WTC11 (cell line): ENCODE results near the gene HDGFL3.

Source experiments
- JUN ChIP-seq: sonication (generic); formaldehyde crosslinking; IDR thresholded peaks from 2 replicates; pipeline ENCODE4 v1.8.0; 2023; ENCODE audit warnings: mild to moderate bottlenecking, missing genetic modification reagents
- TF ChIP-seq, protein P1 (sequence below): fragments of 200-600 bp; IDR thresholded peaks from 2 replicates; pipeline ENCODE4 v1.8.0; 2022; ENCODE audit warnings: antibody characterized with exemption

DNA sequence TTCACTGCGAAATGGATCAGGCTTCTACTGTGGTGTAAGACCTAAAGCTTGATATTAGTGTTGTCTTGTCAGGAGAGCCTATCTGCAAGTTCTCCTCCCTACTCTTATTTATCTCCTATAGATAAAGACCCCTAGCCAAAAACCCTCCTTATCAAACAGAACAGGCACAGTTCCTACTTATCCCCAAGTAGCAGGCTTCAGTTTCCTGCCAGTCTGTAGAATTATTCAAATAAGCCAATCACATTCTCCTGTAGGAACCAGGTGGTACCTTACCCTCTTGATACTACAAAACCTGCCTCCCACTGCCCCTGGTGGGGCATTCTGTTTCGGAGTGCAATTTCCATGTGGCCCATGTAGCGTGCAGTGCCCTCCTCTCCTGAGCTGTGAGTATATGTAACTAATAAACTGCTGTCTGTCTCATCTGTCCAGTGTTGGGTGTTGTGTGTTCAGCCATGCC, 28.7 kb downstream of the HDGFL3 start:
- TF ChIP-seq JUN (CRISPR knock-in tag) = no peak
- TF ChIP-seq, protein P1, sequence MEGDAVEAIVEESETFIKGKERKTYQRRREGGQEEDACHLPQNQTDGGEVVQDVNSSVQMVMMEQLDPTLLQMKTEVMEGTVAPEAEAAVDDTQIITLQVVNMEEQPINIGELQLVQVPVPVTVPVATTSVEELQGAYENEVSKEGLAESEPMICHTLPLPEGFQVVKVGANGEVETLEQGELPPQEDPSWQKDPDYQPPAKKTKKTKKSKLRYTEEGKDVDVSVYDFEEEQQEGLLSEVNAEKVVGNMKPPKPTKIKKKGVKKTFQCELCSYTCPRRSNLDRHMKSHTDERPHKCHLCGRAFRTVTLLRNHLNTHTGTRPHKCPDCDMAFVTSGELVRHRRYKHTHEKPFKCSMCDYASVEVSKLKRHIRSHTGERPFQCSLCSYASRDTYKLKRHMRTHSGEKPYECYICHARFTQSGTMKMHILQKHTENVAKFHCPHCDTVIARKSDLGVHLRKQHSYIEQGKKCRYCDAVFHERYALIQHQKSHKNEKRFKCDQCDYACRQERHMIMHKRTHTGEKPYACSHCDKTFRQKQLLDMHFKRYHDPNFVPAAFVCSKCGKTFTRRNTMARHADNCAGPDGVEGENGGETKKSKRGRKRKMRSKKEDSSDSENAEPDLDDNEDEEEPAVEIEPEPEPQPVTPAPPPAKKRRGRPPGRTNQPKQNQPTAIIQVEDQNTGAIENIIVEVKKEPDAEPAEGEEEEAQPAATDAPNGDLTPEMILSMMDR = no peak
